HL-60 (cell line): ENCODE measurements around the gene QPRT.

ENCODE experiments used
- DNase-seq, 2 experiments: peaks; one replicate each; pipeline ENCODE4 v3.0.0-alpha.2; 2010 to 2020; ENCODE audit warnings: low read depth in 1 of 2, low spot score in 1 of 2
- H3K27ac ChIP-seq: fragments of 250-450 bp; sonication (Bioruptor Pico); replicated peaks from 2 replicates; pipeline ENCODE4 v1.5.1; 2020; ENCODE audit warnings: mild to moderate bottlenecking, moderate library complexity
- H3K27me3 ChIP-seq: fragments of 250-450 bp; sonication (Bioruptor Pico); 2 replicates; pipeline ENCODE4 v1.5.1; 2021; ENCODE audit warnings: mild to moderate bottlenecking, moderate library complexity; ENCODE audit not compliant: insufficient read depth, poor library complexity, severe bottlenecking
- H3K4me3 ChIP-seq: replicated peaks from 2 replicates; pipeline ENCODE4 v1.5.1; 2011; ENCODE audit warnings: mild to moderate bottlenecking, control low read depth, low read length; ENCODE audit not compliant: insufficient read depth
- CTCF ChIP-seq: IDR thresholded peaks from one replicate; pipeline ENCODE4 v1.5.1; 2011; ENCODE audit warnings: low read length, control low read depth, inconsistent platforms; ENCODE audit not compliant: insufficient read depth
- GABPA ChIP-seq: IDR thresholded peaks from 2 replicates; pipeline ENCODE4 v1.6.1; 2012; ENCODE audit warnings: low read depth
- POLR2AphosphoS5 ChIP-seq: IDR thresholded peaks from 2 replicates; pipeline ENCODE4 v1.6.1; 2012; ENCODE audit warnings: low read depth
- REST ChIP-seq: IDR thresholded peaks from 2 replicates; pipeline ENCODE4 v1.6.1; 2012; ENCODE audit warnings: low read depth; ENCODE audit not compliant: insufficient replicate concordance
- SPI1 ChIP-seq: IDR thresholded peaks from 2 replicates; pipeline ENCODE4 v1.6.1; 2012; ENCODE audit warnings: low read depth, mild to moderate bottlenecking, borderline replicate concordance

QPRT gene

DNA sequence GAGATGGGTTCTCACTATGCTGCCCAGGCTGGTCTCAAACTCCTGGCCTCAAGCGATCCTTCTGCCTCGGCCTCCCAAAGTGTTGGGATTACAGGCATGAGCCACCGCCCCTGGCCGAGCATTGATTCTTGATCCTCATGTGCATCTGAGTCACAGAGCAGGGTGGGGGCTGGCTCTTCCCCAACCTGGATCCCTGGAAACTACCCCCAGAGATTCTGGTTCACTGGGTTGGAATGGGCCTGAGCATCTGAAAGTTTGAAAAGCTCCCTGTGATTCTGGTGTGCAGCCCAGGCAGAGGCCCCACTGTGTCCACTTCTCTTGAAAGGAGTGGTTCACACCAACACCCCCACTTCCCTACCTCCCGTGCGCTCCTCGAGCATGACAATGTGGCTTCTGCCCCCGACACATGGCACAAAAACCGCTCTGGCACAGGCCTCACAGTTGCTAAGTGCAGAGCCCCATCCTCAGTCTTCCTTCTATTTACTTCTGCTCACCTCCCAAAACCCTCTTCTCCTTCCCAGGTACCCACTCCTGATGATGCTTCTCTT lies 4.6 kb downstream of the QPRT start:
- Histone ChIP-seq H3K27me3 (no peaks in the 10 kb centered on the region), H3K27ac (0 out of 2 replicates have a peak overlapping the region, but pooled peaks have one; percentile 14), H3K4me3 (no peak overlapping the region)
- TF ChIP-seq POLR2AphosphoS5 (no peak), GABPA (no peak), REST (no peak), CTCF (no peak), SPI1 (no peak)
- no peak for DNase-seq

GRCh38 chr16:29684679-29685078 lies 5.7 kb downstream of the QPRT start:
- peak; percentile 55 for TF ChIP-seq POLR2AphosphoS5
- peak; percentile 33; the same call in 1 of the 2 replicates for TF ChIP-seq SPI1
- TF ChIP-seq REST, result no peak
- no peak for TF ChIP-seq GABPA
- TF ChIP-seq CTCF, result no peak
- no peaks in the 10 kb centered on the region for H3K27me3 ChIP-seq
- peak in 1 of 2 experiments; percentile 42 for DNase-seq

GRCh38 chr16:29686740-29687332 lies 7.9 kb downstream of the QPRT start:
- H3K4me3 ChIP-seq, result no peak overlapping the region
- DNase-seq, result peak in 1 of 2 experiments; percentile 79
- H3K27ac ChIP-seq, result peak overlapping the region; percentile 29; the same call in 1 of the 2 replicates
- TF ChIP-seq GABPA (0 out of 2 replicates have a peak, but pooled peaks have one; percentile 16), SPI1 (peak; percentile 93), CTCF (no peak), POLR2AphosphoS5 (0 out of 2 replicates have a peak, but pooled peaks have one; percentile 58), REST (no peak)
- H3K27me3 ChIP-seq, result no peaks in the 10 kb centered on the region

More at GRCh38 chr16:29684679-29685078, 5.7 kb downstream of the QPRT start:
- H3K4me3 ChIP-seq, result no peak overlapping the region
- no peak overlapping the region for H3K27ac ChIP-seq
